Mononuclear cell (primary cell): ENCODE measurements around the gene LACTBL1. TPM values are rescaled to one million over a fixed set of nuclear protein-coding genes. Genes with fewer than 3 reads are reported as not detected.
A peak's percentile ranks its signal among the peaks of the same experiment; 100 is the strongest.
"Not testable (repeated sequence)": the region's sequence is repeated elsewhere in the genome, so short reads cannot be mapped to it uniquely, and the experiment has no call there.

ENCODE experiments used
- H3K27me3 ChIP-seq: 2 replicates; pipeline ENCODE4 v1.6.0; 2011; ENCODE audit warnings: low read length, control low read depth; ENCODE audit not compliant: insufficient read depth
- H3K4me1 ChIP-seq: 2 replicates; pipeline ENCODE4 v1.5.1; 2011; ENCODE audit warnings: mild to moderate bottlenecking, low read length, control low read depth; ENCODE audit not compliant: insufficient read depth
- H3K4me3 ChIP-seq: 2 replicates; pipeline ENCODE4 v1.5.1; 2011; ENCODE audit warnings: mild to moderate bottlenecking, low read length, moderate library complexity
- H3K9me3 ChIP-seq: 2 replicates; pipeline ENCODE4 v1.5.1; 2011; ENCODE audit warnings: low read depth, mild to moderate bottlenecking, control low read depth, low read length
- total RNA-seq: library from RNA; depleted of rRNA; stranded (reverse); fragments of >200 nt; gene quantifications from one replicate; pipeline ENCODE4 v1.2.3, GENCODE V29; 2012

Gene LACTBL1, protein sequence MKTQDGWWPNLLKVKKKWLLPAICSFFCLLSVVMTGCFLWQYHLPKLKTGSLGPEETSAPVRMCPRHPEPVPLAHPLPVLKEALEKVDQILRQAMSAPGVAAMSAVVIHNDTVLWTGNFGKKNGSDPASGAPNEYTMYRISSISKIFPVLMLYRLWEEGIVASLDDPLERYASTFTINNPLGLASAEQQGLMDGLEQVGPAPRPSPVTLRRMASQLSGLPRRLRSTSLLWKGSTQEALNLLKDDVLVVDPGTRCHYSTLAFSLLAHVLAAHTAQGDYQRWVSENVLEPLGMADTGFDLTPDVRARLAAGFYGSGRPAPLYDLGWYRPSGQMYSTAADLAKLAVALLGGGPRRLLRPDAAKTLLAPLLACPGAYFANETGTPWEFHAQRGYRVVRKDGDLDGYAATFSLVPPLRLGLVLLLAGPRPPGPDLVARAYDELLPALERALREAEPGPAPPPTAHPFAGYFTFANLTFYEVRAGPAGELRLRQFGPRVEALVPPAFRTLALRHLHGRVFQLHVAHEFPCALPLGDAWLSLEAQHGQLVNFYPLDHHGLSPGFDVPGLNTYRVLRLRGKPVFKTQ
- total RNA-seq, result not detected

DNA sequence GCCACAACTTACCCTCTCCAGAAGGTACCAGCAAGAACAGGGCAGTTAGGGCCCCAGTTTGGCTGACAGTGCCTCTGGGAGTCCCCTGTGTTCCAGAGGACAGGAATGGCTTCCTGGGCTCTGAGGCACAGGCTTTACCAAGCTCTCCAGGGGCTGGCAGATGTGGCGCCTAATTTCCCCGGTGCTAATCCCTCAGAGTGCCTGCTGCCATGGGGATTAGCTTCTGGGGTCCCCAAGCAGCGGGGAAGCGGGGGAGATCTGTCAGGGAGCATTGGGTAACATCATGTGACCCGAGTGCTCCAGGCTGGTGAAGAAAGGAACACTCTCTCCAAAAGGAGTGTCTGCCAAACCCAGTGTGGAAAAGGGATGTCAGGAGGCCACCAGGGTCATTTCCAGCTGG is at the start of gene LACTBL1:
Gene LACTBL1, minus strand, starts transcription at position 107 of the 400 bp plus-strand sequence. CDS start 550 bp downstream, outside the sequence.
- no peaks in the 10 kb centered on the region for H3K4me1 ChIP-seq
- H3K4me3 ChIP-seq, result no peak within 1 kb of the TSS
- H3K27me3 ChIP-seq, result peaks cover 31% of the 10 kb centered on the region
- no peaks in the 10 kb centered on the region for H3K9me3 ChIP-seq

DNA sequence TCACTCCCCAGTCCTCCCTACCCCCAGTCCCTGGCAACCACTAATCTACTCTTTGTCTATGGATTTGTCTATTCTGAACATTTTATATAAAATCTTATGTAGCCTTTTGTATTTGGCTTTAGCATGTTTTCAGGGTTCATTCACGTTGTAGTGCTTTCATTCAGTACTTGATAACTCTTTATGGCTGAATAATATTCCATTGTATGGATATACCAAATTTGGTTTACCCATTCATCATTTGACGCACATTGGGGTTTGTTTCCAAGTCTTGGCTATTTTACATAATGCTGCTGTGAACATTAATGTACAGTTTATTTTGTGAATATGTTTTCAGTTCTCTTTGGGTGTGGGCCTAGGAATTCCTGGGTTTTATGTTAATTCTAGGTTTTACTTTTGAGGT is 49.2 kb upstream of the LACTBL1 start:
- Histone ChIP-seq H3K27me3 (no peaks in the 10 kb centered on the region), H3K4me3 (no peak overlapping the region), H3K4me1 (peaks cover 27% of the 10 kb centered on the region), H3K9me3 (no peaks in the 10 kb centered on the region)

DNA sequence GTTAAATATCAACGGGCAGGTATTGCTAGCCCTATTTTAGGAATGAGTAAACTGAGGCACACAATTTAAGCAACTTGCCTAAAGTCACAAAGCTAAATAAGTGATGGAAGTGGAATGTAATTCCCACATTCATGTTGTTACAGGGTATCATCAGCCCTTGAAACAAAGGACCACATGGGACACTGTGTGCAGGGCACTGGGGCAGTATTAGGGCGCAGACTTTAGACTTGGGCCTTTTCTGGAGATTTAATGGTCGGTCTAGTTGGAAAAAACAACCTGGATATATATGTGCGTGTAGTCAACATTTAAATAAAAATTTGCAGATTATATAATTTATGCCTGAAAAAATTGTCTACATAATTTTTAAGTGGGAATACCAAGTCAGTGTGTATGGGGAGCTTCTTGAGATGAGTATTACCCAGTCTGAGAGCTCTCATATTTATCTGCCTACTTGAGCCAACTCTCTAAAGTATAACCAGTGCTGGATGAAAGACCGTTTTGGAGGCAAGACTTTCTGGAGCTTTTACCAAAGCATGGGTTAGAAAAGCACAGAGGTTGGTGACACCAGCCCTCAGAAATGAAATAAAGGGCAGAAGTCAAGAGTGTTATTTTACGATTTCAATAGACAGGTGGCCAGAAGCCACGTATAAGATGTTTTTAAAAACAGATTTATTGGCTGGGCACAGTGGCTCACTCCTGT is 48.2 kb upstream of the LACTBL1 start:
- Histone ChIP-seq H3K4me1 (peaks cover 27% of the 10 kb centered on the region), H3K4me3 (peak overlapping the region; percentile 88), H3K27me3 (no peaks in the 10 kb centered on the region), H3K9me3 (no peaks in the 10 kb centered on the region)

DNA sequence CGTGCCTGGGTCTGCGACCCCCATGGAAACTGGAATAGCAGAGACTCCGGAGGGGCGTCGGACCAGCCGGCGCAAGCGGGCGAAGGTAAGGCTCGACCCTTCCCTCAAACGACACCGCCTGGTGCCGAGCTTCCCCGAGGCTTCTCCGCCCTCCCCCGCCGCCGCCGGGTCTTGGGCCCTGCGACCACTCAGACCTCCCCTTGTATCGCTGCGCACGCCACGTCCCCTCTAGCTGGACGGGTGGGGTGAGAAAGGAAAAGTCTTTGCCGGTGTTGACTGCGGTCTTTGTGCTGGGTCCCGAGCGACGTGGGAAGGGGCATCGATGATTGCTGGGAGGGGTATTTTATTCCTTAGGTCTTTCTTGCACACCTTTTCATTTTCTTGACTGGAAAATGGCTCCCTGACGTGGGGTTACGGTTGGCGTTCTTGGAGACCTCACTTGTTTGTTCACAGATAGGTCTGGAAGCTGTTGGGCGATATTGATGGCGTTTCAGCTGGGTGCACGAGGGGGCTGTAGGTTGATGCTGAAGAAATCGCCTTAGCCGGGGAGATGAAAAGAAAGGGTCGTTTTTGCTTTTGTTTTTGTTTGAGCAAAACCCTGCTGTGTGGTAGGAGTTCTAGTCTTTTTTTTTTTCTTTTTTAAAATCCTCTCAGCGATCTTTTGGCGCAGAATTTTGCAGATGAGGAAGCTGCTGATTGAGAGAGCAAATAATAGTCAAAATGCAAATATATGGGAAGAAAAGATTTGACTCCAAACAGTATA is 47.4 kb upstream of the LACTBL1 start:
- Histone ChIP-seq H3K4me1 (peaks cover 27% of the 10 kb centered on the region), H3K27me3 (no peaks in the 10 kb centered on the region), H3K4me3 (peak overlapping the region; percentile 88), H3K9me3 (no peaks in the 10 kb centered on the region)

DNA sequence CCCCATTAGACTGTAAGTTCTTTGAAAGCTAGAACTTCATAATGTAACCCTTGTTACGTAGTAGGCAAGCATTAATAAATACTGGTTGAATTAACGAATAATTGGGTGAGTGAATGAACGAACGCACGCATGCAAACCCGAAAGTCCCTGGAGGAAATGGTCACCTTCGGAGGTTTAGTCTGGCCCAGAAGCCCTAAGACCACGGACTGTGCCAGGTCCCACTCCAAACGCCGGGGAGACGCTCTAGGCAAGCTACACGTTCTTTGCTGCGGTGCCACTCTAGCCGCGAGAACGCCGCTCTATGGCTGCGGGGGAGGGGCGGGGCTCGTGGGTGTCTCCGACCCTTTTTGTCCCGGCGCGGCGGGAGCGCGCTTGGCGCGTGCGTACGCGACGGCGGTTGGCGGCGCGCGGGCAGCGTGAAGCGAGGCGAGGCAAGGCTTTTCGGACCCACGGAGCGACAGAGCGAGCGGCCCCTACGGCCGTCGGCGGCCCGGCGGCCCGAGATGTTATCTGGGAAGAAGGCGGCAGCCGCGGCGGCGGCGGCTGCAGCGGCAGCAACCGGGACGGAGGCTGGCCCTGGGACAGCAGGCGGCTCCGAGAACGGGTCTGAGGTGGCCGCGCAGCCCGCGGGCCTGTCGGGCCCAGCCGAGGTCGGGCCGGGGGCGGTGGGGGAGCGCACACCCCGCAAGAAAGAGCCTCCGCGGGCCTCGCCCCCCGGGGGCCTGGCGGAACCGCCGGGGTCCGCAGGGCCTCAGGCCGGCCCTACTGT is 46.6 kb upstream of the LACTBL1 start, which contains the start of gene KDM1A:
Gene KDM1A, plus strand, starts transcription at position 375 of the 769 bp plus-strand sequence. Its CDS starts 129 bp downstream, at position 504.
- H3K9me3 ChIP-seq, result no peaks in the 10 kb centered on the region
- no peaks in the 10 kb centered on the region for H3K27me3 ChIP-seq
- H3K4me1 ChIP-seq, result peaks cover 27% of the 10 kb centered on the region
- H3K4me3 ChIP-seq, result peak within 1 kb of the TSS; percentile 88

DNA sequence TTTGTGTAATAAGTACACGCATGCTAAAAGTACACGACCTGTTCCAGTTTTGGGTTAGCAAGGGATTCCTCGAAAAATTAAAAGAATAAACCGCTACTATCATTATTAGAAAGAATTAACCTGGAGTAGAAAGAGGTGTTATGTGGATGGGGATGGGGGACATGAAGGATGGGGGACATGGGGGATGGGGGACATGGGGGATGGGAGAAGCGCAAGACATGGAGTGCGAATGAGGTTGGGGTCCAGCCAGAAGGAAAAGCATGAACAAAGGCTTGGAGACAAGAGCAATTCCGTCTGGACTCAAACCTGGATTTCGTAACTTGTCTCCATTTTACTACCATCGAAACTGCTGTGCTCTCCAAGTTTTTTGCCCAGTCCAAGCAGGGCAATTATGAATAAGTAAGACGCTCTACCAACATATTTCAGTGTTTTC is 46.0 kb upstream of the LACTBL1 start:
- H3K9me3 ChIP-seq, result no peaks in the 10 kb centered on the region
- H3K4me3 ChIP-seq, result peak overlapping the region; percentile 88
- no peaks in the 10 kb centered on the region for H3K27me3 ChIP-seq
- H3K4me1 ChIP-seq, result peaks cover 23% of the 10 kb centered on the region

DNA sequence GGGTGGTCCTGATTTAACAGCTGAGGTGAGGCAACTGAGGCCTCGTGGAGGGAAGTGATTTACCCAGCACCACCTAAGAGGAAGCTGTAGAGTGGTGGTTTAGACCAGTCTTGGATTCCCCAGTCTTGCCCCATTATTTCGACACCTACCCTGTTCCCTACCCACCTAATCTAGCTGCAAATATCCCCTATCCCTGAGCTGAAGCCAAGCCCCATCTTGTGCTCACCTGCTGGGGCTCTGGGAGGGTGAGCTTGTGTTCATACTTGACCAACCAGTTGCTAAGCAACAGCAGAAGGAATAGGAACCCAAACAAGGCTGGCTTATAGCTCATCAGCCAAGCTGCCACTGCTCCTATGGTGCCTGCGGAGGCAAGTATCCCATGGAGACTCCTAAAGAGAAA is 41.0 kb upstream of the LACTBL1 start:
- H3K4me1 ChIP-seq, result peaks cover 5% of the 10 kb centered on the region
- no peaks in the 10 kb centered on the region for H3K27me3 ChIP-seq
- no peaks in the 10 kb centered on the region for H3K9me3 ChIP-seq
- H3K4me3 ChIP-seq, result no peak overlapping the region

DNA sequence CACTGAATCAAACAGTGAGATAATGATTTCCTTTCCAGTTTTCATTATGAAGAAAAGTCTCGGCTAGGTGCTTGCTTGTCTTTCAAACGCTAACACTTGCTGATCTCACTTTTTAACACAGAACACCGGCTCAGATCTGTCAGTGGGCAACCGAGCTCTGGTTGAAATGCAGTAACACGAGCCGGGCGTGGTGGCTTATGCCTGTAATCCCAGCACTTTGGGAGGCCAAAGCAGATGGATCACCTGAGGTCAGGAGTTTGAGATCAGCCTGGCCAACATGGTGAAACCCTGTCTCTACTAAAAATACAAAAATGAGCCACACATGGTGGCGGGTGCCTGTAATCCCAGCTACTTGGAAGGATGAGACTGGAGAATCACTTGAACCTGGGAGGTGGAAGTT is 37.4 kb upstream of the LACTBL1 start:
- not testable (repeated sequence) for H3K27me3 ChIP-seq, H3K4me3 ChIP-seq, H3K9me3 ChIP-seq, H3K4me1 ChIP-seq

DNA sequence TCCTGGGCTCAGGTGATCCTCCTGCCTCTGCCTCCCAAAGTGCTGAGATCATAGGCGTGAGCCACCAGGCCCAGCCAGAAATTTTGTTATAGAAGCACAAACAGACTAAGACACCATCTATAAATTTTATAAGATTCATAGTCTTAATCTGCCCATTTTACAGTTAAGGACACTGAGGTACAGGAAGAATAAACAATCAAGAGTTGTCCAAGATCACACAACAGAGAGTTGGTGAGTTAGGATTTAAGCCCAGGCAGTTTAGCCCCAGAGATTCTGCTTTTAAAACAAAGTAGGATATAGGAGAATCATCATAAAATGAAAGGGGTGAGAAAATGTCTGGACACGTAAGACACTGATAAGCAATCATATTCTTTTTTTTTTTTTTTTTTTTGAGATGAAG is 36.2 kb upstream of the LACTBL1 start:
- no peaks in the 10 kb centered on the region for H3K9me3 ChIP-seq
- no peak overlapping the region for H3K4me3 ChIP-seq
- peaks cover 5% of the 10 kb centered on the region for H3K4me1 ChIP-seq
- no peaks in the 10 kb centered on the region for H3K27me3 ChIP-seq

DNA sequence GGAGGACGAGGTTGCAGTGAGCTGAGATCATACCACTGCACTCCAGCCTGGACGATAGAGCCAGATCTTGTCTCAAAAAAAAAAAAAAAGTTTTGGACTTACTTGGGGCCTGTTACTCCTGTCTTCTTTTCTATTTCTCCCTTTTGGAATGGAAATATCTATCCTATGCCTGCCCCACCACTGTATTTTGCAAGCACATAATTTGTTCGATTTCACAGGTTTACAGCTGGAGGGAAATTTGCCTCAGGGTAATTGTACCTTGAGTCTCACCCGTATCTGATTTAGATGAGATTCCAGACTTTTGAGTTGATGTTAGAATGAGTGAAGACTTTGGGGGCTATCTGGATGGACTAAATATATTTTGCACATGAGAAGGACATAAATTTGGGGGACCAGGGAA is 34.4 kb upstream of the LACTBL1 start:
- H3K27me3 ChIP-seq, result no peaks in the 10 kb centered on the region
- H3K4me3 ChIP-seq, result no peak overlapping the region
- H3K9me3 ChIP-seq, result no peaks in the 10 kb centered on the region
- H3K4me1 ChIP-seq, result peaks cover 5% of the 10 kb centered on the region

DNA sequence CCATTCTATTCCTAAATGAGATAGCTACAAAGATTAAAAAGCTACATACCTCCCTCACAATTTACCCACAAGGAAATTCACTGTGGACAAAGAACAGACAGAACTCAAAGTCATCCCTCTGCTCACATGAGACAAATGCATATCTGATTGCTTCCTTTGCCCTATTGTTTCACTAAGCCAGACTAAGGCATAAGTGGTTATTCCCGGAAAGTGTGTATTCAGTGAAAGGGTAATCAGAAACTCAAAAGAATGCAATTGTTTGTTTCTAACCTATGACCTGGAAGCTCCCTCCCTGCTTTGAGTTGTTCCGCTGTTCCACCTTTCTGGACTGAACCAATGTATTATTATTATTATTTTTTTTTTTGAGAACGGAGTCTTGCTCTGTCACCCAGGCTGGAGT is 32.1 kb upstream of the LACTBL1 start:
- not testable (repeated sequence) for H3K27me3 ChIP-seq, H3K4me3 ChIP-seq, H3K9me3 ChIP-seq, H3K4me1 ChIP-seq

DNA sequence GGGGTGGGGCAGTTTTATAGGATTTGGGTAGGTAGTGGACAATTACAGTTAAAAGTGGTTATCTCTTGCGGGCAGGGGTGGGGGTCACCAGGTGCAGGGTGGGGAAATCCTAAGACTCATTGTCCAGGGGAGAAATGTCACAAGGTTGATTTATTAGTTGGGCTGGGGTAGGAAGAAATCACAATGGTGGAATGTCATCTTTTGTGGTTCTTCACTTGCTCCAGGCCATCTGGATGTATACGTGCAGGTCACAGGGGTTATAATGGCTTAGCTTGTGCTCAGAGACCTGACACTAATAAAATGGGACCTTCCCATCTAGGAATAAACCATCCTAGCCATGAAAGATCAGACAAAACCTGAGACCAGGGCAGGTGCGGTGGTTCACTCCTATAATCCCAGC is 31.4 kb upstream of the LACTBL1 start:
- H3K27me3 ChIP-seq, result no peaks in the 10 kb centered on the region
- no peaks in the 10 kb centered on the region for H3K9me3 ChIP-seq

DNA sequence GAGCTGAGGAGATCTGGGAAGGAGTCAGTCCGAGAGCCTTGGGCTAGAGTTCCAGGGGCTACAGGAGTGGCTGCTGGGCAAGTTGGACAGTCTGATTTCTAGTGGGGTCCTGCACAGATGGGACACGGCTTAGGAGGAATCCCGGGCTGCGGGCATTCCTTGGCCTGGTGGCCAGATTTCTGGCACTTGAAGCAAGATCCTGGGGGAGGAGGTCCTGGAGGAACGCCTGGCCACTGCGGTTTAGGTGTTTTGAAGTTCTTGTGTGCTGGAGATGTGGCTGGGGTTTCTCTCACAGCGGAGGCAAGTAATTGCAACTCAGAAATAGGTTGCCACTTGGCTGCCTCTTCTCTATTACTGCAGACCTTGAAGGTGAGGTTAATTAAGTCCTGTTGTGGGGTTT is 29.6 kb upstream of the LACTBL1 start:
- H3K4me3 ChIP-seq, result not testable (repeated sequence)

More for the DNA sequence above, 31.4 kb upstream of the LACTBL1 start:
- Histone ChIP-seq H3K4me1 (no peaks in the 10 kb centered on the region), H3K4me3 (no peak overlapping the region)

DNA sequence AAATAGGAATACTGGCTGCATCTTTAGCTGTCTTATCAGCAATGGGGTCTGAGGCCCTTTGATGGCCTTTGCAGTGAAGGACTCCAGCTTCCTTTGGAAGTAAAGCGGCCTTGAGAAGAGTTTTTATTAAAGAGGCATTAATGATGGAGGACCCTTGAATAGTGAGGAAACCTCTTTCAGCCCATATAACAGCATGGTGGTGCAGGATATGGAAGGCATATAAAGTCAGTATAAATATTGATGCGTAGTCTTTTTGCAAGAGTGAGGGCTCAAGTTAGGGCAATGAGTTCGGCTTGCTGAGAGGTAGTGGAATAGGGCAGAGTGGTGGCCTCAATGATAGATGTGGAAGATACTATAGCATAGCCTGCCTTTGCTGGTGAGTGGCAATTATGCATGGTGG is 27.5 kb upstream of the LACTBL1 start:
- not testable (repeated sequence) for H3K4me3 ChIP-seq, H3K9me3 ChIP-seq, H3K27me3 ChIP-seq, H3K4me1 ChIP-seq

More for the DNA sequence above, 29.6 kb upstream of the LACTBL1 start:
- not testable (repeated sequence) for H3K9me3 ChIP-seq, H3K27me3 ChIP-seq, H3K4me1 ChIP-seq
